ENCODE data around the gene SNX22.
"Not testable (repeated sequence)": the region's sequence is repeated elsewhere in the genome, so short reads cannot be mapped to it uniquely, and the experiment has no call there.

Gene SNX22

GRCh38 chr15:64151727-64152506 is at the start of gene SNX22:
TSS of gene SNX22 (plus strand) at chr15:64151731. CDS start at chr15:64151776, 45 bp downstream.
- DNase-seq: no peak

- no peak for DNase-seq
These were observed 49.0 kb upstream of the SNX22 start for GRCh38 chr15:64102497-64102896.

GRCh38 chr15:64105113-64105704 is 46.3 kb upstream of the SNX22 start:
- DNase-seq: no peak

GRCh38 chr15:64107337-64107736 is 44.2 kb upstream of the SNX22 start:
- DNase-seq: no peak

GRCh38 chr15:64110108-64110701 is 41.3 kb upstream of the SNX22 start:
- not testable (repeated sequence) for DNase-seq

- DNase-seq: no peak
These were observed 40.4 kb upstream of the SNX22 start for GRCh38 chr15:64110950-64111678.

- DNase-seq: no peak
These were observed 39.9 kb upstream of the SNX22 start for GRCh38 chr15:64111679-64112050.

GRCh38 chr15:64112073-64112772 is 39.3 kb upstream of the SNX22 start:
- DNase-seq: no peak

- no peak for DNase-seq
These were observed 38.6 kb upstream of the SNX22 start for GRCh38 chr15:64112904-64113303.

- DNase-seq: no peak
These were observed 33.6 kb upstream of the SNX22 start for GRCh38 chr15:64117759-64118487.

- not testable (repeated sequence) for DNase-seq
These were observed 31.2 kb upstream of the SNX22 start for GRCh38 chr15:64120322-64120721.

GRCh38 chr15:64121614-64122013 is 29.9 kb upstream of the SNX22 start:
- no peak for DNase-seq

- no peak for DNase-seq
These were observed 29.1 kb upstream of the SNX22 start for GRCh38 chr15:64122444-64122843.

- no peak for DNase-seq
These were observed 28.6 kb upstream of the SNX22 start for GRCh38 chr15:64122936-64123351.

GRCh38 chr15:64125978-64126377 is 25.6 kb upstream of the SNX22 start:
- DNase-seq: no peak

GRCh38 chr15:64127521-64128270 is 23.8 kb upstream of the SNX22 start:
- no peak for DNase-seq

- DNase-seq: no peak
These were observed 21.4 kb upstream of the SNX22 start for GRCh38 chr15:64130159-64130558.

GRCh38 chr15:64131547-64131946 is 20.0 kb upstream of the SNX22 start:
- DNase-seq: no peak

GRCh38 chr15:64132217-64132616 is 19.3 kb upstream of the SNX22 start:
- no peak for DNase-seq

GRCh38 chr15:64133623-64134344 is 17.7 kb upstream of the SNX22 start:
- DNase-seq: no peak

Data from stimulated activated CD4-positive, alpha-beta T cell treated with anti-CD3 and anti-CD28 coated beads, Interleukin-1b, Interleukin-23, amount 100 ng/mL, for 48 hours (primary cell).